Loucy (cell line): ENCODE data around the gene ADCY5.

Experiments used
- H2AFZ ChIP-seq: fragments of 200-600 bp; sonication (generic); 2 replicates; pipeline ENCODE4 v1.6.0; 2016; ENCODE audit warnings: antibody characterized with exemption, mild to moderate bottlenecking, low read length, moderate library complexity
- H3F3A ChIP-seq: fragments of 200-600 bp; 2 replicates; pipeline ENCODE4 v1.6.0; 2016; ENCODE audit warnings: antibody characterized with exemption, low read depth, mild to moderate bottlenecking
- H3K27me3 ChIP-seq: fragments of 200-600 bp; sonication (generic); 2 replicates; pipeline ENCODE4 v1.6.1; 2014; ENCODE audit warnings: low read length, mild to moderate bottlenecking; ENCODE audit not compliant: insufficient read depth, poor library complexity, severe bottlenecking
- H3K36me3 ChIP-seq: fragments of 200-600 bp; sonication (generic); 2 replicates; pipeline ENCODE4 v1.6.1; 2016; ENCODE audit warnings: low read length; ENCODE audit not compliant: insufficient read depth
- H3K4me1 ChIP-seq: fragments of 200-600 bp; sonication (generic); 2 replicates; pipeline ENCODE4 v1.5.1; 2014; ENCODE audit warnings: low read length, mild to moderate bottlenecking; ENCODE audit not compliant: insufficient read depth, poor library complexity, severe bottlenecking
- H3K4me2 ChIP-seq: fragments of 200-600 bp; sonication (generic); 2 replicates; pipeline ENCODE4 v1.6.0; 2014; ENCODE audit warnings: antibody characterized with exemption, low read length, low read depth, mild to moderate bottlenecking; ENCODE audit not compliant: poor library complexity, severe bottlenecking
- H3K4me3 ChIP-seq: fragments of 200-600 bp; sonication (generic); 2 replicates; pipeline ENCODE4 v1.5.1; 2014; ENCODE audit warnings: low read length, mild to moderate bottlenecking, mixed read lengths; ENCODE audit not compliant: poor library complexity, severe bottlenecking
- H3K79me2 ChIP-seq: fragments of 200-600 bp; sonication (generic); 2 replicates; pipeline ENCODE4 v1.6.1; 2014; ENCODE audit warnings: low read length; ENCODE audit not compliant: insufficient read depth
- H3K9ac ChIP-seq: fragments of 200-600 bp; sonication (generic); 2 replicates; pipeline ENCODE4 v1.6.0; 2014; ENCODE audit warnings: mild to moderate bottlenecking, low read depth, low read length, moderate library complexity; ENCODE audit not compliant: poor library complexity, severe bottlenecking
- H3K9me2 ChIP-seq: fragments of 200-600 bp; sonication (generic); replicated peaks from 2 replicates; pipeline ENCODE4 v1.6.1; 2016; ENCODE audit warnings: low read depth, low read length, mixed read lengths
- H3K9me3 ChIP-seq: fragments of 200-600 bp; sonication (generic); 2 replicates; pipeline ENCODE4 v1.6.1; 2014; ENCODE audit warnings: mild to moderate bottlenecking, antibody characterized with exemption, low read length, low read depth; ENCODE audit not compliant: insufficient read depth
- H4K20me1 ChIP-seq: fragments of 200-600 bp; sonication (generic); 2 replicates; pipeline ENCODE4 v1.6.0; 2014; ENCODE audit warnings: antibody characterized with exemption, low read length, mild to moderate bottlenecking; ENCODE audit not compliant: insufficient read depth, poor library complexity, severe bottlenecking
- CTCF ChIP-seq: fragments of 200-600 bp; sonication (generic); conservative IDR thresholded peaks from 2 replicates; pipeline ENCODE4 v1.5.1; 2014; ENCODE audit warnings: mild to moderate bottlenecking, antibody characterized with exemption, low read length
- EZH2phosphoT487 ChIP-seq: fragments of 200-600 bp; IDR thresholded peaks from 2 replicates; pipeline ENCODE4 v1.6.1; 2018; ENCODE audit warnings: antibody characterized with exemption, mild to moderate bottlenecking, moderate library complexity, borderline replicate concordance

The ADCY5 gene

DNA sequence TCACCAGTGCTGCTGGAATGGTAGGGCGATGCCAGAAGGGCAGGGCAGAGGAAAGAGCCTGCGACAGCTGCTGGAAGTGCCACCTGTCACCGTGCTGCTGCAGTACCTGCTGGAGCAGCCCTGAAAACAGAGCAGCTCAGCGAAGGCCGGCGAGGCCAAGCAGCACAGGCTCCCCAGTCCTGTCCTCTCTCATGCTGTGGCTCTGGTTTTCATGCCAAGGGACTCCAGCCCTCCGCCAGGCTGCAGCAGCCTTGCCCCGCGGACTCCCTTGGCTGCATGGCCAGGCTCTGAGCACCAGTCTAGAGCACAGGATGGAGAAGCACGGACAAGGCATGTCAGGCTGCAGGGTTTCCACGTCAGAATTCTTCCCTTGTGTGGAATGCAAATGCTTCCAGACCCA lies 43.9 kb downstream of the ADCY5 start:
- TF ChIP-seq CTCF (no peak), EZH2phosphoT487 (no peak)
- H3K9ac ChIP-seq: no peak overlapping the region
- no peak overlapping the region for H3K4me3 ChIP-seq
- no peaks in the 10 kb centered on the region for H4K20me1 ChIP-seq
- no peaks in the 10 kb centered on the region for H3K9me3 ChIP-seq
- no peaks in the 10 kb centered on the region for H3K27me3 ChIP-seq
- H3K4me2 ChIP-seq: no peak overlapping the region
- H3K4me1 ChIP-seq: no peaks in the 10 kb centered on the region
- no peaks in the 10 kb centered on the region for H3K36me3 ChIP-seq
- H3K79me2 ChIP-seq: no peaks in the 10 kb centered on the region
- no peaks in the 10 kb centered on the region for H3K9me2 ChIP-seq
- no peak overlapping the region for H2AFZ ChIP-seq
- H3F3A ChIP-seq: no peaks in the 10 kb centered on the region

DNA sequence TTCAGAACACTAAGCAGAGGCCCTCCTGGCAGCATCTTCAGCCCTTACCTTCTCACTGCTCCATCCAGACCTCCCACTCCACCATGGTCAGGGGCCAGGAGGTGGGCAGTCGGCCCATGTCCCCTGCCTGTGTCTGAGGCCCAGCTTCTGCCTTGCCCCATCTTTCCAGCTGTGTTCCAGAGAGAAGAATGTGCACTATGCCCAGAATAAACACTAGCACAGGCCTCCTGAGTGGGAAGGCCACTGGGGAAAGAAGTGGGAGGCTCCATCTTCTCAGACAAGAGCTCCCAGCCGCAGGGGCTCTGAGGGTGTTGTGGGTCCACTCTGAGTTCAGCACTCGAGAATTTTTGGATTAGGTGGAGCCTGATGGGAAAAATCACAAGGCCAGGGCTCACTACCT lies 44.5 kb downstream of the ADCY5 start:
- Histone ChIP-seq H3K27me3 (no peaks in the 10 kb centered on the region), H2AFZ (no peak overlapping the region), H3F3A (no peaks in the 10 kb centered on the region), H3K9ac (no peak overlapping the region), H3K4me2 (no peak overlapping the region), H3K9me3 (no peaks in the 10 kb centered on the region), H3K9me2 (no peaks in the 10 kb centered on the region), H4K20me1 (no peaks in the 10 kb centered on the region), H3K4me3 (no peak overlapping the region), H3K79me2 (no peaks in the 10 kb centered on the region), H3K4me1 (no peaks in the 10 kb centered on the region), H3K36me3 (no peaks in the 10 kb centered on the region)
- TF ChIP-seq CTCF: no peak
- TF ChIP-seq EZH2phosphoT487: no peak

GRCh38 chr3:123401836-123402530 lies 46.9 kb downstream of the ADCY5 start:
- no peaks in the 10 kb centered on the region for H3K27me3 ChIP-seq
- no peak for TF ChIP-seq CTCF
- no peak for TF ChIP-seq EZH2phosphoT487
- no peaks in the 10 kb centered on the region for H3K4me1 ChIP-seq
- H3K9ac ChIP-seq: no peak overlapping the region
- H3K4me3 ChIP-seq: no peak overlapping the region
- no peaks in the 10 kb centered on the region for H4K20me1 ChIP-seq
- H3K4me2 ChIP-seq: no peak overlapping the region
- H3F3A ChIP-seq: no peaks in the 10 kb centered on the region
- H2AFZ ChIP-seq: no peak overlapping the region
- no peaks in the 10 kb centered on the region for H3K9me3 ChIP-seq
- no peaks in the 10 kb centered on the region for H3K36me3 ChIP-seq
- H3K9me2 ChIP-seq: no peaks in the 10 kb centered on the region
- H3K79me2 ChIP-seq: no peaks in the 10 kb centered on the region
